ENCODE data around the gene GEMIN5. TPM values are rescaled to one million over a fixed set of nuclear protein-coding genes. Genes with fewer than 3 reads are reported as not detected.

Gene GEMIN5
- total and polyA plus RNA-seq, 2 of the 13 experiments (the other 11 are each of a cell fraction or from before 2014, with no cell fraction given) = 6.6 to 28.6 TPM

- TF ChIP-seq ZNF407 (CRISPR knock-in tag; IDR thresholded peaks at IDR 0.05; ENCODE audit: not compliant biosample characterization) = no peak
- no peak for TF ChIP-seq ZFP62 (CRISPR knock-in tag; IDR thresholded peaks at IDR 0.05)
- peak; percentile 35 for TF ChIP-seq ZNF609 (CRISPR knock-in tag; IDR thresholded peaks at IDR 0.05; ENCODE audit: borderline replicate concordance)
- TF ChIP-seq ATF1 (CRISPR knock-in tag; IDR thresholded peaks at IDR 0.05) = 0 out of 2 replicates have a peak, but pooled peaks have one; percentile 17
- no peak for TF ChIP-seq THAP8 (CRISPR knock-in tag; IDR thresholded peaks at IDR 0.05; ENCODE audit: borderline replicate concordance)
- no peak; the same call in 1 of the 2 replicates for TF ChIP-seq ZNF652 (CRISPR knock-in tag; IDR thresholded peaks at IDR 0.05; ENCODE audit: borderline replicate concordance, low read depth)
- TF ChIP-seq NRL (CRISPR knock-in tag; IDR thresholded peaks at IDR 0.05; ENCODE audit: borderline replicate concordance) = no peak
- TF ChIP-seq PCBP2 (optimal IDR thresholded peaks at IDR 0.05; ENCODE audit: low read depth, low read length, poor library complexity, severe bottlenecking) = no peak
- no peak for TF ChIP-seq KLF16 (CRISPR knock-in tag; IDR thresholded peaks at IDR 0.05)
- TF ChIP-seq NPAS2 (CRISPR knock-in tag; IDR thresholded peaks at IDR 0.05; ENCODE audit: borderline replicate concordance) = no peak
- no peak for TF ChIP-seq RAD51 (IDR thresholded peaks at IDR 0.05; ENCODE audit: borderline replicate concordance)
- no peak for TF ChIP-seq ZNF17 (CRISPR knock-in tag; IDR thresholded peaks at IDR 0.05)
- TF ChIP-seq ZBTB21 (CRISPR knock-in tag; IDR thresholded peaks at IDR 0.05) = no peak
- no peak for TF ChIP-seq ZNF773 (CRISPR knock-in tag; IDR thresholded peaks at IDR 0.05; ENCODE audit: borderline replicate concordance)
- no peak for TF ChIP-seq CENPT (CRISPR knock-in tag; IDR thresholded peaks at IDR 0.05; ENCODE audit: low read depth)
- no peak for TF ChIP-seq EP300 (IDR thresholded peaks at IDR 0.05; ENCODE audit: low read depth in 2 of 2, low read length in 2 of 2)
- no peak for TF ChIP-seq EP300 (CRISPR knock-in tag; IDR thresholded peaks at IDR 0.05; ENCODE audit: borderline replicate concordance)
Observed at GRCh38 chr5:154860123-154860522, 77.9 kb downstream of the GEMIN5 start (continued).

Measured in HepG2 (cell line).